Osteoblast (primary cell): Measurements from ENCODE around the gene FCER2. TPM values are rescaled to one million over a fixed set of nuclear protein-coding genes. Genes with fewer than 3 reads are reported as not detected.

Experiments
- DNase-seq: peaks from one replicate; pipeline ENCODE4 v3.0.0; 2011; ENCODE audit warnings: low spot score, mixed read lengths; ENCODE audit not compliant: insufficient read length; ENCODE audit errors: missing footprints
- H2AFZ ChIP-seq: 2 replicates; pipeline ENCODE4 v1.6.0; 2011; ENCODE audit warnings: mild to moderate bottlenecking, low read length
- H3K27ac ChIP-seq: 2 replicates; pipeline ENCODE4 v1.5.1; 2011; ENCODE audit warnings: mild to moderate bottlenecking, low read depth, low read length, moderate library complexity
- H3K27me3 ChIP-seq: 2 replicates; pipeline ENCODE4 v1.6.0; 2012; ENCODE audit warnings: mild to moderate bottlenecking, control low read depth, inconsistent platforms, low read length, moderate library complexity; ENCODE audit not compliant: insufficient read depth
- H3K36me3 ChIP-seq: 2 replicates; pipeline ENCODE4 v1.5.1; 2011; ENCODE audit warnings: mild to moderate bottlenecking, low read length, control low read depth, moderate library complexity; ENCODE audit not compliant: insufficient read depth
- H3K4me1 ChIP-seq: 2 replicates; pipeline ENCODE4 v1.5.1; 2011; ENCODE audit warnings: mild to moderate bottlenecking, low read length, control low read depth, moderate library complexity; ENCODE audit not compliant: insufficient read depth
- H3K4me2 ChIP-seq: 2 replicates; pipeline ENCODE4 v1.6.0; 2011; ENCODE audit warnings: mild to moderate bottlenecking, low read length; ENCODE audit not compliant: insufficient read depth
- H3K4me3 ChIP-seq: fragments of 200-600 bp; sonication (generic); 3 replicates; pipeline ENCODE4 v1.5.1; 2012; ENCODE audit warnings: mild to moderate bottlenecking, low read length, inconsistent platforms; ENCODE audit not compliant: insufficient read depth
- H3K79me2 ChIP-seq: 2 replicates; pipeline ENCODE4 v1.6.0; 2012; ENCODE audit warnings: mild to moderate bottlenecking, low read length, control low read depth, inconsistent platforms; ENCODE audit not compliant: insufficient read depth
- H3K9me3 ChIP-seq: 2 replicates; pipeline ENCODE4 v1.5.1; 2011; ENCODE audit warnings: low read depth, low read length, control low read depth
- H4K20me1 ChIP-seq: 2 replicates; pipeline ENCODE4 v1.6.0; 2012; ENCODE audit warnings: mild to moderate bottlenecking, low read length, control low read depth; ENCODE audit not compliant: insufficient read depth
- total RNA-seq: library from RNA; depleted of rRNA; stranded (reverse); fragments of >200 nt; gene quantifications from 2 replicates; pipeline ENCODE4 v1.2.3, GENCODE V29; 2012
- TF ChIP-seq, protein P1 (sequence below): IDR thresholded peaks from 2 replicates; pipeline ENCODE4 v1.5.1; 2011; ENCODE audit warnings: mild to moderate bottlenecking, low read depth, low read length, moderate library complexity; ENCODE audit errors: extremely low read depth

The FCER2 gene
- total RNA-seq, 1 donor, result not detected

GRCh38 chr19:7709932-7710460 is 8.1 kb upstream of the FCER2 start:
- peak; percentile 27 for DNase-seq
- Histone ChIP-seq H3K9me3 (no peaks in the 10 kb centered on the region), H3K27ac (no peak overlapping the region), H3K4me1 (no peaks in the 10 kb centered on the region), H3K79me2 (no peaks in the 10 kb centered on the region), H4K20me1 (no peaks in the 10 kb centered on the region), H3K27me3 (no peaks in the 10 kb centered on the region), H3K4me3 (no peak overlapping the region), H3K36me3 (no peaks in the 10 kb centered on the region), H3K4me2 (no peak overlapping the region), H2AFZ (no peak overlapping the region)
- TF ChIP-seq, protein P1, sequence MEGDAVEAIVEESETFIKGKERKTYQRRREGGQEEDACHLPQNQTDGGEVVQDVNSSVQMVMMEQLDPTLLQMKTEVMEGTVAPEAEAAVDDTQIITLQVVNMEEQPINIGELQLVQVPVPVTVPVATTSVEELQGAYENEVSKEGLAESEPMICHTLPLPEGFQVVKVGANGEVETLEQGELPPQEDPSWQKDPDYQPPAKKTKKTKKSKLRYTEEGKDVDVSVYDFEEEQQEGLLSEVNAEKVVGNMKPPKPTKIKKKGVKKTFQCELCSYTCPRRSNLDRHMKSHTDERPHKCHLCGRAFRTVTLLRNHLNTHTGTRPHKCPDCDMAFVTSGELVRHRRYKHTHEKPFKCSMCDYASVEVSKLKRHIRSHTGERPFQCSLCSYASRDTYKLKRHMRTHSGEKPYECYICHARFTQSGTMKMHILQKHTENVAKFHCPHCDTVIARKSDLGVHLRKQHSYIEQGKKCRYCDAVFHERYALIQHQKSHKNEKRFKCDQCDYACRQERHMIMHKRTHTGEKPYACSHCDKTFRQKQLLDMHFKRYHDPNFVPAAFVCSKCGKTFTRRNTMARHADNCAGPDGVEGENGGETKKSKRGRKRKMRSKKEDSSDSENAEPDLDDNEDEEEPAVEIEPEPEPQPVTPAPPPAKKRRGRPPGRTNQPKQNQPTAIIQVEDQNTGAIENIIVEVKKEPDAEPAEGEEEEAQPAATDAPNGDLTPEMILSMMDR, result no peak

- no peak for DNase-seq
Measured at GRCh38 chr19:7706955-7707456, 5.1 kb upstream of the FCER2 start.

GRCh38 chr19:7706188-7706954 is 4.4 kb upstream of the FCER2 start:
- H3K27me3 ChIP-seq, result no peaks in the 10 kb centered on the region
- no peaks in the 10 kb centered on the region for H3K36me3 ChIP-seq
- peak; percentile 55 for DNase-seq
- no peaks in the 10 kb centered on the region for H3K4me1 ChIP-seq
- TF ChIP-seq, protein P1, result no peak
- no peaks in the 10 kb centered on the region for H4K20me1 ChIP-seq
- H3K4me2 ChIP-seq, result no peak overlapping the region
- no peaks in the 10 kb centered on the region for H3K9me3 ChIP-seq
- no peaks in the 10 kb centered on the region for H3K79me2 ChIP-seq
- no peak overlapping the region for H3K4me3 ChIP-seq
- no peak overlapping the region for H2AFZ ChIP-seq
- no peak overlapping the region for H3K27ac ChIP-seq

More at GRCh38 chr19:7706955-7707456, 5.1 kb upstream of the FCER2 start:
- H3K27ac ChIP-seq, result no peak overlapping the region
- TF ChIP-seq, protein P1, result no peak
- no peaks in the 10 kb centered on the region for H3K79me2 ChIP-seq
- H2AFZ ChIP-seq, result no peak overlapping the region
- H3K4me2 ChIP-seq, result no peak overlapping the region
- no peaks in the 10 kb centered on the region for H3K4me1 ChIP-seq
- no peaks in the 10 kb centered on the region for H4K20me1 ChIP-seq
- no peaks in the 10 kb centered on the region for H3K27me3 ChIP-seq
- H3K9me3 ChIP-seq, result no peaks in the 10 kb centered on the region
- no peaks in the 10 kb centered on the region for H3K36me3 ChIP-seq
- no peak overlapping the region for H3K4me3 ChIP-seq
